SK-N-SH treated with all-trans-retinoic acid at 6 μM for 48 hours (cell line): ENCODE measurements around the gene SLC2A5.

ENCODE experiments used
- CSRNP3 ChIP-seq: fragments of 250-450 bp; sonication (Bioruptor Pico); IDR thresholded peaks from 2 replicates; pipeline ENCODE4 v1.5.1; 2021; ENCODE audit warnings: mild to moderate bottlenecking, moderate library complexity
- GLIS3 ChIP-seq: fragments of 250-450 bp; sonication (Bioruptor Pico); IDR thresholded peaks from 2 replicates; pipeline ENCODE4 v1.5.0; 2020; ENCODE audit warnings: mild to moderate bottlenecking, moderate library complexity
- RARB ChIP-seq: fragments of 250-450 bp; sonication (Bioruptor Pico); IDR thresholded peaks from 2 replicates; pipeline ENCODE4 v1.8.0; 2021; ENCODE audit warnings: mild to moderate bottlenecking, moderate library complexity
- SNAI2 ChIP-seq: fragments of 250-450 bp; sonication (Bioruptor Pico); IDR thresholded peaks from 2 replicates; pipeline ENCODE4 v1.5.0; 2020; ENCODE audit warnings: mild to moderate bottlenecking, moderate library complexity
- ZFP3 ChIP-seq: fragments of 250-450 bp; sonication (Bioruptor Pico); IDR thresholded peaks from 2 replicates; pipeline ENCODE4 v1.5.0; 2020; ENCODE audit warnings: mild to moderate bottlenecking, moderate library complexity
- ZFP30 ChIP-seq: fragments of 450-650 bp; formaldehyde crosslinking; IDR thresholded peaks from 2 replicates; pipeline ENCODE4 v1.5.0; 2022; ENCODE audit warnings: mild to moderate bottlenecking, moderate library complexity

GRCh38 chr1:9008236-9008635 is 61.2 kb downstream of the SLC2A5 start:
- no peak for TF ChIP-seq GLIS3
- no peak for TF ChIP-seq ZFP30 (CRISPR knock-in tag)
- no peak for TF ChIP-seq CSRNP3
- no peak for TF ChIP-seq RARB (CRISPR knock-in tag)
- TF ChIP-seq ZFP3 (CRISPR knock-in tag) = no peak
- TF ChIP-seq SNAI2 (CRISPR knock-in tag) = no peak
